H9 (cell line): ENCODE measurements around the gene LPCAT1. TPM values are rescaled to one million over a fixed set of nuclear protein-coding genes. Genes with fewer than 3 reads are reported as not detected.
A peak's percentile ranks its signal among the peaks of the same experiment; 100 is the strongest.

ENCODE experiments used
- DNase-seq: peaks from one replicate; pipeline ENCODE4 v3.0.0-alpha.2; 2017
- H2AFZ ChIP-seq: one replicate; pipeline ENCODE4 v1.6.1; 2013; ENCODE audit warnings: mild to moderate bottlenecking, low read length, control low read depth, moderate library complexity
- H2AK5ac ChIP-seq: 2 replicates; pipeline ENCODE4 v1.6.1; 2013; ENCODE audit warnings: low read length, control low read depth, mixed read lengths; ENCODE audit not compliant: insufficient read length
- H2BK120ac ChIP-seq: one replicate; pipeline ENCODE4 v1.6.1; 2013; ENCODE audit warnings: low read depth, mild to moderate bottlenecking, low read length, control low read depth, inconsistent platforms; ENCODE audit not compliant: poor library complexity, severe bottlenecking
- H2BK12ac ChIP-seq: 2 replicates; pipeline ENCODE4 v1.6.1; 2013; ENCODE audit warnings: low read length, control low read depth, mixed read lengths, low read depth; ENCODE audit not compliant: insufficient read length
- H2BK15ac ChIP-seq: 2 replicates; pipeline ENCODE4 v1.6.1; 2013; ENCODE audit warnings: low read depth, low read length, control low read depth
- H2BK20ac ChIP-seq: one replicate; pipeline ENCODE4 v1.6.1; 2013; ENCODE audit warnings: low read depth, mild to moderate bottlenecking, low read length, control low read depth, inconsistent platforms; ENCODE audit not compliant: poor library complexity, severe bottlenecking
- H2BK5ac ChIP-seq: 2 replicates; pipeline ENCODE4 v1.6.1; 2013; ENCODE audit warnings: low read length, control low read depth, mixed read lengths; ENCODE audit not compliant: insufficient read length
- H3K14ac ChIP-seq: 2 replicates; pipeline ENCODE4 v1.6.1; 2013; ENCODE audit warnings: low read length, control low read depth; ENCODE audit not compliant: insufficient read depth
- H3K18ac ChIP-seq: 2 replicates; pipeline ENCODE4 v1.6.1; 2013; ENCODE audit warnings: low read depth, mild to moderate bottlenecking, mixed read lengths, low read length, control low read depth; ENCODE audit not compliant: insufficient read length
- H3K23ac ChIP-seq: 2 replicates; pipeline ENCODE4 v1.6.1; 2013; ENCODE audit warnings: low read length, control low read depth, mixed read lengths, low read depth; ENCODE audit not compliant: insufficient read length
- H3K23me2 ChIP-seq: 2 replicates; pipeline ENCODE4 v1.6.1; 2013; ENCODE audit warnings: low read depth, mild to moderate bottlenecking, mixed read lengths, low read length, control low read depth; ENCODE audit not compliant: insufficient read length, poor library complexity, severe bottlenecking
- H3K27ac ChIP-seq: 2 replicates; pipeline ENCODE4 v1.5.1; 2013; ENCODE audit warnings: low read length, control low read depth, mixed read lengths, low read depth; ENCODE audit not compliant: insufficient read length
- H3K27me3 ChIP-seq: 2 replicates; pipeline ENCODE4 v1.6.1; 2013; ENCODE audit warnings: low read length, control low read depth, inconsistent platforms; ENCODE audit not compliant: insufficient read depth
- H3K4ac ChIP-seq: 2 replicates; pipeline ENCODE4 v1.6.1; 2013; ENCODE audit warnings: low read depth, mild to moderate bottlenecking, control low read depth, inconsistent platforms, low read length, moderate library complexity
- H3K4me1 ChIP-seq: 2 replicates; pipeline ENCODE4 v1.6.1; 2013; ENCODE audit warnings: low read length, control low read depth, inconsistent platforms; ENCODE audit not compliant: insufficient read depth
- H3K4me2 ChIP-seq: 2 replicates; pipeline ENCODE4 v1.6.1; 2013; ENCODE audit warnings: low read length, control low read depth, mixed read lengths; ENCODE audit not compliant: insufficient read length, insufficient read depth
- H3K56ac ChIP-seq: 2 replicates; pipeline ENCODE4 v1.6.1; 2013; ENCODE audit warnings: low read depth, mild to moderate bottlenecking, mixed read lengths, low read length, control low read depth; ENCODE audit not compliant: insufficient read length
- H3K79me1 ChIP-seq: 2 replicates; pipeline ENCODE4 v1.6.1; 2013; ENCODE audit warnings: low read depth, mild to moderate bottlenecking, moderate library complexity, low read length, control low read depth, inconsistent platforms; ENCODE audit not compliant: insufficient read depth, poor library complexity, severe bottlenecking
- H3K79me2 ChIP-seq: 2 replicates; pipeline ENCODE4 v1.6.1; 2013; ENCODE audit warnings: low read length, control low read depth, inconsistent platforms; ENCODE audit not compliant: insufficient read depth
- H3K9ac ChIP-seq: 2 replicates; pipeline ENCODE4 v1.6.1; 2013; ENCODE audit warnings: low read length, control low read depth, mixed read lengths; ENCODE audit not compliant: insufficient read length; ENCODE audit errors: extremely low read depth
- H3K9me3 ChIP-seq: one replicate; pipeline ENCODE4 v1.6.1; 2013; ENCODE audit warnings: low read depth, low read length, inconsistent platforms; ENCODE audit not compliant: control insufficient read depth
- H3T11ph ChIP-seq: one replicate; pipeline ENCODE4 v1.6.1; 2013; ENCODE audit warnings: mild to moderate bottlenecking, low read length, control low read depth, inconsistent platforms
- H4K20me1 ChIP-seq: one replicate; pipeline ENCODE4 v1.6.1; 2013; ENCODE audit not compliant: control insufficient read depth, insufficient read length, insufficient read depth
- H4K5ac ChIP-seq: 2 replicates; pipeline ENCODE4 v1.6.1; 2013; ENCODE audit warnings: low read depth, mild to moderate bottlenecking, mixed read lengths, low read length, control low read depth; ENCODE audit not compliant: insufficient read length
- H4K8ac ChIP-seq: replicated peaks from 2 replicates; pipeline ENCODE4 v1.6.1; 2013; ENCODE audit warnings: low read length, control low read depth, mixed read lengths, low read depth; ENCODE audit not compliant: insufficient read length
- H4K91ac ChIP-seq: 2 replicates; pipeline ENCODE4 v1.6.1; 2013; ENCODE audit warnings: low read depth, mild to moderate bottlenecking, moderate library complexity, mixed read lengths, low read length, control low read depth; ENCODE audit not compliant: insufficient read length
- H3K27ac Mint-ChIP-seq, 3 experiments: 2 replicates in 2 of 3; 3 replicates in 1 of 3; pipeline ENCODE4 v1.8.0; 2020 to 2021; ENCODE audit warnings: mixed read lengths in 3 of 3, mild to moderate bottlenecking in 1 of 3, moderate library complexity in 1 of 3
- H3K27me3 Mint-ChIP-seq: 2 replicates; pipeline ENCODE4 v1.8.0; 2021; ENCODE audit warnings: low read depth, mild to moderate bottlenecking, moderate library complexity, mixed read lengths
- H3K36me3 Mint-ChIP-seq, 3 experiments: 2 replicates in 2 of 3; 3 replicates in 1 of 3; pipeline ENCODE4 v1.8.0; 2020 to 2021; ENCODE audit warnings: low read depth in 3 of 3, mixed read lengths in 3 of 3; ENCODE audit not compliant: insufficient read depth in 1 of 3
- H3K4me1 Mint-ChIP-seq, 2 experiments: 2 replicates each; pipeline ENCODE4 v1.8.0; 2020; ENCODE audit warnings: mixed read lengths in 2 of 2
- H3K4me3 Mint-ChIP-seq, 2 experiments: 2 replicates in 1 of 2; 3 replicates in 1 of 2; pipeline ENCODE4 v1.8.0; 2020 to 2021; ENCODE audit warnings: mild to moderate bottlenecking in 2 of 2, mixed read lengths in 2 of 2, moderate library complexity in 1 of 2
- H3K9me3 Mint-ChIP-seq, 2 experiments: 2 replicates in 1 of 2; 3 replicates in 1 of 2; pipeline ENCODE4 v1.8.0; 2020; ENCODE audit warnings: mild to moderate bottlenecking in 2 of 2, mixed read lengths in 2 of 2, moderate library complexity in 1 of 2
- CTCF ChIP-seq: fragments of 200-600 bp; sonication (generic); conservative IDR thresholded peaks from 3 replicates; pipeline ENCODE4 v1.8.0; 2021; ENCODE audit warnings: antibody characterized with exemption, mild to moderate bottlenecking
- WGBS: extraction: QIAGEN DNeasy Blood & Tissue Kit; methylation state at CpG from one replicate; pipeline ENCODE4 v1.1.7; 2013; ENCODE audit warnings: missing lambda C conversion rate, low lambda C conversion rate, mixed read lengths; ENCODE audit not compliant: insufficient read length; ENCODE audit errors: extremely low coverage; 5-methylcytosine and 5-hydroxymethylcytosine counted together
- total RNA-seq: library from RNA; stranded (reverse); gene quantifications from 2 replicates; pipeline ENCODE4 v1.2.1, GENCODE V29; 2021

LPCAT1 gene
- total RNA-seq, 1 experiment from 2014 or later: 231 TPM

GRCh38 chr5:1483064-1483463 lies 40.7 kb downstream of the LPCAT1 start:
- Histone ChIP-seq H3K27me3 (no peaks in the 10 kb centered on the region), H3K4me1 (no peaks in the 10 kb centered on the region), H3K9me3 (no peaks in the 10 kb centered on the region), H2BK12ac (no peak overlapping the region), H3K9ac (no peak overlapping the region), H3K23me2 (no peaks in the 10 kb centered on the region), H2BK15ac (no peak overlapping the region), H3K79me1 (no peaks in the 10 kb centered on the region), H3K14ac (no peak overlapping the region; the same call in 1 of the 2 replicates), H3K27ac (no peak overlapping the region), H3K23ac (no peak overlapping the region), H2BK5ac (no peak overlapping the region), H3K4ac (no peak overlapping the region), H2BK20ac (no peak overlapping the region), H3K79me2 (no peaks in the 10 kb centered on the region), H3K4me2 (no peak overlapping the region), H2AFZ (no peak overlapping the region), H4K91ac (no peak overlapping the region), H4K5ac (no peak overlapping the region), H4K20me1 (peaks cover 2% of the 10 kb centered on the region), H2BK120ac (no peak overlapping the region), H3K56ac (no peak overlapping the region), H3K18ac (no peak overlapping the region), H2AK5ac (no peak overlapping the region), H3T11ph (no peak overlapping the region), H4K8ac (no peak overlapping the region)
- Mint-ChIP-seq H3K4me3 (no peak overlapping the region), H3K27me3 (no peaks in the 10 kb centered on the region), H3K4me1 (peaks cover 6 to 9% of the 10 kb centered on the region in 2 experiments), H3K9me3 (no peaks in the 10 kb centered on the region), H3K27ac (peak overlapping the region in 2 of 3 experiments; percentile 38 to 70; a peak in 4 of 7 replicates), H3K36me3 (peaks cover 21 to 75% (median 62%) of the 10 kb centered on the region in 3 experiments; a peak in 6 of 7 replicates)
- DNase-seq: no peak
- WGBS: no CpG with 5 or more reads among the region's 13 CpGs
- no peak for TF ChIP-seq CTCF
